GM21825 (cell line): ENCODE results near the gene CFHR1.
"Not testable (repeated sequence)": the region's sequence is repeated elsewhere in the genome, so short reads cannot be mapped to it uniquely, and the experiment has no call there.

Source experiments
- ATAC-seq: cut with Tn5 transposase; IDR thresholded peaks from one replicate; pipeline ENCODE4 v1.9.1; 2021; ENCODE audit warnings: mild to moderate bottlenecking, moderate library complexity; ENCODE audit not compliant: unreplicated experiment

The CFHR1 gene

GRCh38 chr1:196819531-196819930, at the start of gene CFHR1:
Gene CFHR1 (plus strand): TSS chr1:196819731. CDS start chr1:196819845, 114 bp downstream.
- ATAC-seq = not testable (repeated sequence)

- not testable (repeated sequence) for ATAC-seq
Observed at GRCh38 chr1:196769823-196770222, 49.7 kb upstream of the CFHR1 start.

GRCh38 chr1:196773713-196774112, 45.8 kb upstream of the CFHR1 start:
- no peak for ATAC-seq

- no peak for ATAC-seq
Observed at GRCh38 chr1:196774175-196774574, 45.4 kb upstream of the CFHR1 start.

GRCh38 chr1:196774603-196775002, 44.9 kb upstream of the CFHR1 start, which contains the start of gene CFHR3:
Gene CFHR3 (plus strand): TSS chr1:196774840. CDS start chr1:196774887, 47 bp downstream.
- no peak for ATAC-seq

GRCh38 chr1:196777603-196778002, 41.9 kb upstream of the CFHR1 start:
- ATAC-seq = no peak

- ATAC-seq = no peak
Observed at GRCh38 chr1:196779093-196779492, 40.4 kb upstream of the CFHR1 start.

GRCh38 chr1:196791252-196791651, 28.3 kb upstream of the CFHR1 start:
- not testable (repeated sequence) for ATAC-seq

- not testable (repeated sequence) for ATAC-seq
Observed at GRCh38 chr1:196794103-196794502, 25.4 kb upstream of the CFHR1 start.

- ATAC-seq = no peak
Observed at GRCh38 chr1:196797891-196798290, 21.6 kb upstream of the CFHR1 start.

- ATAC-seq = not testable (repeated sequence)
Observed at GRCh38 chr1:196801920-196802319, 17.6 kb upstream of the CFHR1 start.

- no peak for ATAC-seq
Observed at GRCh38 chr1:196808529-196809235, 10.8 kb upstream of the CFHR1 start.

GRCh38 chr1:196817442-196817841, 2.1 kb upstream of the CFHR1 start:
- ATAC-seq = not testable (repeated sequence)

GRCh38 chr1:196827860-196828259, 8.3 kb downstream of the CFHR1 start:
- not testable (repeated sequence) for ATAC-seq

- ATAC-seq = not testable (repeated sequence)
Observed at GRCh38 chr1:196849613-196850492, 30.3 kb downstream of the CFHR1 start.

- no peak for ATAC-seq
Observed at GRCh38 chr1:196856053-196856452, 36.5 kb downstream of the CFHR1 start.

- no peak for ATAC-seq
Observed at GRCh38 chr1:196857188-196857587, 37.7 kb downstream of the CFHR1 start.

GRCh38 chr1:196858811-196859210, 39.3 kb downstream of the CFHR1 start:
- ATAC-seq = no peak

GRCh38 chr1:196860323-196860884, 40.9 kb downstream of the CFHR1 start:
- ATAC-seq = no peak

- ATAC-seq = no peak
Observed at GRCh38 chr1:196861429-196861828, 41.9 kb downstream of the CFHR1 start.

GRCh38 chr1:196866974-196867373, 47.4 kb downstream of the CFHR1 start:
- ATAC-seq = no peak
